ENCODE data around the gene RXRG. TPM values are rescaled to one million over a fixed set of nuclear protein-coding genes. Genes with fewer than 3 reads are reported as not detected.

RXRG gene
- total RNA-seq, 2 donors from 2014 or later: 0.20 to 0.74 TPM

GRCh38 chr1:165416876-165417275 is 28.1 kb downstream of the RXRG start:
- no peak overlapping the region for H3K27ac ChIP-seq
- H3K4me1 ChIP-seq: no peaks in the 10 kb centered on the region
- H3K36me3 ChIP-seq: no peaks in the 10 kb centered on the region
- TF ChIP-seq CTCF (IDR thresholded peaks at IDR 0.05): no peak
- no peak overlapping the region for H3K4me3 ChIP-seq
- no peaks in the 10 kb centered on the region for H3K27me3 ChIP-seq
- no peak overlapping the region for H3K9ac ChIP-seq (ENCODE audit: low read depth in 2 of 2, low read length in 2 of 2)
- no peaks in the 10 kb centered on the region for H3K9me3 ChIP-seq
- intact Hi-C loops (cut with DNase I): no loop called here
- DNase-seq: no peak

GRCh38 chr1:165415068-165415467 is 29.9 kb downstream of the RXRG start:
- intact Hi-C loops (cut with DNase I): no loop called here
- no peak for DNase-seq
- no peak for TF ChIP-seq CTCF (IDR thresholded peaks at IDR 0.05)
- H3K27ac ChIP-seq: no peak overlapping the region
- H3K9me3 ChIP-seq: no peaks in the 10 kb centered on the region
- H3K9ac ChIP-seq (ENCODE audit: low read depth in 2 of 2, low read length in 2 of 2): no peak overlapping the region
- no peak overlapping the region for H3K4me3 ChIP-seq
- H3K36me3 ChIP-seq: no peaks in the 10 kb centered on the region
- H3K4me1 ChIP-seq: no peaks in the 10 kb centered on the region
- H3K27me3 ChIP-seq: no peaks in the 10 kb centered on the region

GRCh38 chr1:165414620-165415019 is 30.3 kb downstream of the RXRG start:
- no peaks in the 10 kb centered on the region for H3K36me3 ChIP-seq
- H3K9ac ChIP-seq (ENCODE audit: low read depth in 2 of 2, low read length in 2 of 2): no peak overlapping the region
- H3K27ac ChIP-seq: no peak overlapping the region
- intact Hi-C loops (cut with DNase I): no loop called here
- no peak for DNase-seq
- no peaks in the 10 kb centered on the region for H3K27me3 ChIP-seq
- no peaks in the 10 kb centered on the region for H3K9me3 ChIP-seq
- TF ChIP-seq CTCF (IDR thresholded peaks at IDR 0.05): no peak
- H3K4me3 ChIP-seq: no peak overlapping the region
- H3K4me1 ChIP-seq: no peaks in the 10 kb centered on the region

GRCh38 chr1:165411396-165411795 is 33.5 kb downstream of the RXRG start:
- no peak for TF ChIP-seq CTCF (IDR thresholded peaks at IDR 0.05)
- H3K4me1 ChIP-seq: no peaks in the 10 kb centered on the region
- no peaks in the 10 kb centered on the region for H3K27me3 ChIP-seq
- H3K27ac ChIP-seq: no peak overlapping the region
- no peaks in the 10 kb centered on the region for H3K36me3 ChIP-seq
- H3K4me3 ChIP-seq: no peak overlapping the region
- no peaks in the 10 kb centered on the region for H3K9me3 ChIP-seq
- DNase-seq: no peak
- intact Hi-C loops (cut with DNase I): no loop called here
- H3K9ac ChIP-seq (ENCODE audit: low read depth in 2 of 2, low read length in 2 of 2): no peak overlapping the region

GRCh38 chr1:165409657-165410358 is 35.1 kb downstream of the RXRG start:
- intact Hi-C loops (cut with DNase I): no loop called here
- no peaks in the 10 kb centered on the region for H3K9me3 ChIP-seq
- H3K4me1 ChIP-seq: no peaks in the 10 kb centered on the region
- no peak for DNase-seq
- H3K27me3 ChIP-seq: no peaks in the 10 kb centered on the region
- no peaks in the 10 kb centered on the region for H3K36me3 ChIP-seq
- no peak for TF ChIP-seq CTCF (IDR thresholded peaks at IDR 0.05)
- no peak overlapping the region for H3K4me3 ChIP-seq
- H3K9ac ChIP-seq (ENCODE audit: low read depth in 2 of 2, low read length in 2 of 2): no peak overlapping the region
- no peak overlapping the region for H3K27ac ChIP-seq
